Mesenchymal stem cell (in vitro differentiated cells and primary cell): Measurements from ENCODE around the gene STXBP4.
A peak's percentile ranks its signal among the peaks of the same experiment; 100 is the strongest.

ENCODE experiments used
- DNase-seq: peaks from one replicate; pipeline ENCODE4 v3.0.0-alpha.2; 2013
- H2AFZ ChIP-seq: one replicate; pipeline ENCODE4 v1.6.1; 2013; ENCODE audit warnings: low read depth, mild to moderate bottlenecking, control low read depth, inconsistent platforms, low read length, moderate library complexity
- H2AK5ac ChIP-seq: 2 replicates; pipeline ENCODE4 v1.6.1; 2013; ENCODE audit warnings: low read length, moderate library complexity, mild to moderate bottlenecking, inconsistent platforms; ENCODE audit not compliant: severe bottlenecking
- H2BK120ac ChIP-seq: one replicate; pipeline ENCODE4 v1.6.1; 2013; ENCODE audit warnings: low read depth, mild to moderate bottlenecking, inconsistent platforms, low read length, moderate library complexity
- H2BK12ac ChIP-seq, 2 experiments: one replicate each; pipeline ENCODE4 v1.6.1; 2013; ENCODE audit warnings: inconsistent platforms in 2 of 2, low read length in 2 of 2, mild to moderate bottlenecking in 2 of 2, moderate library complexity in 2 of 2, control low read depth in 1 of 2
- H2BK15ac ChIP-seq: one replicate; pipeline ENCODE4 v1.6.1; 2013; ENCODE audit warnings: mild to moderate bottlenecking, low read depth, inconsistent platforms; ENCODE audit not compliant: poor library complexity, severe bottlenecking
- H2BK5ac ChIP-seq: 2 replicates; pipeline ENCODE4 v1.6.1; 2013; ENCODE audit warnings: low read depth, mild to moderate bottlenecking, low read length, control low read depth, inconsistent platforms; ENCODE audit not compliant: poor library complexity, severe bottlenecking
- H3K14ac ChIP-seq, 2 experiments: one replicate each; pipeline ENCODE4 v1.6.1; 2013; ENCODE audit warnings: inconsistent platforms in 2 of 2, low read length in 2 of 2, control low read depth in 1 of 2, mild to moderate bottlenecking in 1 of 2, moderate library complexity in 1 of 2
- H3K18ac ChIP-seq, 2 experiments: one replicate each; pipeline ENCODE4 v1.6.1; 2013; ENCODE audit warnings: inconsistent platforms in 2 of 2, low read length in 2 of 2, control low read depth in 1 of 2, low read depth in 1 of 2, mild to moderate bottlenecking in 1 of 2
- H3K23ac ChIP-seq, 2 experiments: one replicate each; pipeline ENCODE4 v1.6.1; 2013; ENCODE audit warnings: inconsistent platforms in 2 of 2, low read length in 2 of 2, mild to moderate bottlenecking in 2 of 2, moderate library complexity in 2 of 2, control low read depth in 1 of 2
- H3K27ac ChIP-seq: 2 replicates; pipeline ENCODE4 v1.5.1; 2013; ENCODE audit warnings: mild to moderate bottlenecking, moderate library complexity, low read length, control low read depth, inconsistent platforms; ENCODE audit not compliant: poor library complexity, severe bottlenecking
- H3K27me3 ChIP-seq, 2 experiments: 2 replicates each; pipeline versions ENCODE4 v1.6.1 to v1.7.0; 2013; ENCODE audit warnings: low read length in 2 of 2, mild to moderate bottlenecking in 2 of 2, moderate library complexity in 2 of 2, control low read depth in 1 of 2, inconsistent platforms in 1 of 2; ENCODE audit not compliant: control insufficient read depth in 1 of 2, insufficient read depth in 1 of 2
- H3K36me3 ChIP-seq, 2 experiments: 2 replicates each; pipeline versions ENCODE4 v1.6.1 to v1.7.0; 2013; ENCODE audit warnings: low read length in 2 of 2, control low read depth in 1 of 2, inconsistent platforms in 1 of 2, low read depth in 1 of 2, mild to moderate bottlenecking in 1 of 2; ENCODE audit not compliant: insufficient read depth in 2 of 2, control insufficient read depth in 1 of 2
- H3K4ac ChIP-seq, 2 experiments: one replicate each; pipeline ENCODE4 v1.6.1; 2013; ENCODE audit warnings: inconsistent platforms in 2 of 2, low read length in 2 of 2, mild to moderate bottlenecking in 2 of 2, moderate library complexity in 2 of 2, control low read depth in 1 of 2, low read depth in 1 of 2
- H3K4me1 ChIP-seq: 2 replicates; pipeline ENCODE4 v1.6.1; 2013; ENCODE audit warnings: low read depth, low read length, control low read depth; ENCODE audit not compliant: control insufficient read depth, insufficient read depth
- H3K4me2 ChIP-seq: 2 replicates; pipeline ENCODE4 v1.6.1; 2013; ENCODE audit warnings: low read length, mild to moderate bottlenecking, inconsistent platforms; ENCODE audit not compliant: poor library complexity, severe bottlenecking
- H3K4me3 ChIP-seq, 2 experiments: 2 replicates each; pipeline versions ENCODE4 v1.5.1 to v1.7.0; 2013; ENCODE audit warnings: low read length in 2 of 2, mild to moderate bottlenecking in 2 of 2, control low read depth in 1 of 2, low read depth in 1 of 2; ENCODE audit not compliant: insufficient read depth in 1 of 2
- H3K79me1 ChIP-seq: replicated peaks from 2 replicates; pipeline ENCODE4 v1.6.1; 2013; ENCODE audit warnings: mild to moderate bottlenecking, control low read depth, low read length, inconsistent platforms; ENCODE audit not compliant: poor library complexity, severe bottlenecking
- H3K9ac ChIP-seq: 2 replicates; pipeline ENCODE4 v1.7.0; 2013; ENCODE audit warnings: mild to moderate bottlenecking, low read length, moderate library complexity
- H3K9me3 ChIP-seq: 2 replicates; pipeline ENCODE4 v1.7.0; 2013; ENCODE audit warnings: mild to moderate bottlenecking, low read length; ENCODE audit not compliant: control insufficient read depth
- H4K8ac ChIP-seq: one replicate; pipeline ENCODE4 v1.6.1; 2013; ENCODE audit warnings: inconsistent platforms, mild to moderate bottlenecking, low read length, moderate library complexity
- H4K91ac ChIP-seq: one replicate; pipeline ENCODE4 v1.6.1; 2013; ENCODE audit warnings: mild to moderate bottlenecking, low read length, inconsistent platforms
- WGBS: methylation state at CpG from one replicate; pipeline ENCODE4 v1.1.7; 2013; ENCODE audit warnings: mixed read lengths; 5-methylcytosine and 5-hydroxymethylcytosine counted together

Gene STXBP4

GRCh38 chr17:55093353-55093752 lies 124.8 kb downstream of the STXBP4 start:
- no peak overlapping the region for H4K91ac ChIP-seq
- no peak for DNase-seq
- H3K4me1 ChIP-seq, result no peaks in the 10 kb centered on the region
- no peak overlapping the region for H3K4me2 ChIP-seq
- H2AK5ac ChIP-seq, result no peak overlapping the region
- H3K9ac ChIP-seq, result no peak overlapping the region
- no peak overlapping the region for H4K8ac ChIP-seq
- no peak overlapping the region for H2BK12ac ChIP-seq
- H3K14ac ChIP-seq, result no peak overlapping the region
- H2AFZ ChIP-seq, result no peak overlapping the region
- no peak overlapping the region for H3K4ac ChIP-seq
- no peaks in the 10 kb centered on the region for H3K79me1 ChIP-seq
- H3K27ac ChIP-seq, result no peak overlapping the region
- no peak overlapping the region for H2BK5ac ChIP-seq
- H3K27me3 ChIP-seq, result no peaks in the 10 kb centered on the region
- H2BK15ac ChIP-seq, result no peak overlapping the region
- H3K4me3 ChIP-seq, result no peak overlapping the region
- no CpG with 5 or more reads among the region's 1 CpG for WGBS
- H3K18ac ChIP-seq, result no peak overlapping the region
- no peaks in the 10 kb centered on the region for H3K36me3 ChIP-seq
- H3K9me3 ChIP-seq, result no peaks in the 10 kb centered on the region
- no peak overlapping the region for H3K23ac ChIP-seq
- no peak overlapping the region for H2BK120ac ChIP-seq

- no CpG with 5 or more reads among the region's 1 CpG for WGBS
- H4K91ac ChIP-seq, result no peak overlapping the region
- peaks cover 9% of the 10 kb centered on the region for H3K9me3 ChIP-seq
- no peak overlapping the region for H4K8ac ChIP-seq
- H3K27ac ChIP-seq, result no peak overlapping the region
- H2BK12ac ChIP-seq, result no peak overlapping the region
- H3K4me1 ChIP-seq, result no peaks in the 10 kb centered on the region
- no peak overlapping the region for H2BK5ac ChIP-seq
- H2AFZ ChIP-seq, result no peak overlapping the region
- H2AK5ac ChIP-seq, result no peak overlapping the region
- no peak overlapping the region for H3K9ac ChIP-seq
- H3K4ac ChIP-seq, result no peak overlapping the region
- no peak overlapping the region for H3K4me2 ChIP-seq
- DNase-seq, result no peak
- no peak overlapping the region for H2BK120ac ChIP-seq
- H3K27me3 ChIP-seq, result no peaks in the 10 kb centered on the region
- H3K79me1 ChIP-seq, result no peaks in the 10 kb centered on the region
- no peak overlapping the region for H3K23ac ChIP-seq
- no peak overlapping the region for H3K4me3 ChIP-seq
- no peak overlapping the region for H3K14ac ChIP-seq
- H2BK15ac ChIP-seq, result no peak overlapping the region
- no peak overlapping the region for H3K18ac ChIP-seq
- peaks cover 3% of the 10 kb centered on the region in 2 experiments for H3K36me3 ChIP-seq
These were observed 130.2 kb downstream of the STXBP4 start for GRCh38 chr17:55098765-55099164.

- Histone ChIP-seq H2AFZ (no peak overlapping the region), H2BK5ac (no peak overlapping the region), H3K4me2 (no peak overlapping the region), H2BK120ac (no peak overlapping the region), H3K79me1 (no peaks in the 10 kb centered on the region), H3K36me3 (no peaks in the 10 kb centered on the region), H4K8ac (no peak overlapping the region), H3K27me3 (no peaks in the 10 kb centered on the region), H2AK5ac (no peak overlapping the region), H4K91ac (no peak overlapping the region), H3K4me1 (no peaks in the 10 kb centered on the region), H3K9ac (no peak overlapping the region), H3K9me3 (no peaks in the 10 kb centered on the region), H2BK12ac (no peak overlapping the region), H3K27ac (no peak overlapping the region), H3K14ac (no peak overlapping the region), H3K18ac (peak overlapping the region in 1 of 2 experiments; percentile 24), H3K23ac (no peak overlapping the region), H3K4ac (no peak overlapping the region), H2BK15ac (no peak overlapping the region), H3K4me3 (no peak overlapping the region)
- DNase-seq, result no peak
- WGBS, result 90% methylated on average over 1 of the region's 2 CpGs
These were observed 142.0 kb downstream of the STXBP4 start for GRCh38 chr17:55110521-55110920.

GRCh38 chr17:55114283-55114682 lies 145.7 kb downstream of the STXBP4 start:
- Histone ChIP-seq H3K4me3 (no peak overlapping the region), H2AFZ (no peak overlapping the region), H2BK5ac (no peak overlapping the region), H3K14ac (no peak overlapping the region), H3K36me3 (no peaks in the 10 kb centered on the region), H2BK12ac (no peak overlapping the region), H4K8ac (no peak overlapping the region), H3K9me3 (no peaks in the 10 kb centered on the region), H3K27ac (no peak overlapping the region), H2BK120ac (no peak overlapping the region), H3K9ac (no peak overlapping the region), H3K23ac (no peak overlapping the region), H3K4me2 (no peak overlapping the region), H3K4me1 (no peaks in the 10 kb centered on the region), H2AK5ac (no peak overlapping the region), H2BK15ac (no peak overlapping the region), H3K4ac (no peak overlapping the region), H3K27me3 (no peaks in the 10 kb centered on the region), H3K18ac (no peak overlapping the region), H4K91ac (no peak overlapping the region), H3K79me1 (no peaks in the 10 kb centered on the region)
- no peak for DNase-seq
